Measurements from ENCODE around the gene FBXO46. TPM values are rescaled to one million over a fixed set of nuclear protein-coding genes. Genes with fewer than 3 reads are reported as not detected.

FBXO46 gene
- total and polyA plus RNA-seq, 2 donors (not counting 3 experiments of a cell fraction or from before 2014, with no cell fraction given) = 7.7 to 21.2 TPM

GRCh38 chr19:45771311-45771933, 40.7 kb upstream of the FBXO46 start:
- H3K9ac ChIP-seq (replicated peaks; ENCODE audit: extremely low read depth, insufficient read depth, low read length) = no peak overlapping the region
- FAIRE-seq = no peak
- no peak overlapping the region for H2AFZ ChIP-seq (ENCODE audit: low read depth, low read length)
- H3K36me3 ChIP-seq (ENCODE audit: control insufficient read depth in 2 of 2, extremely low read depth in 1 of 2, insufficient read depth in 2 of 2, low read length in 2 of 2) = peaks cover 3% of the 10 kb centered on the region in 2 experiments
- peaks cover 14% of the 10 kb centered on the region for H3K4me1 ChIP-seq (ENCODE audit: control insufficient read depth, extremely low read depth, insufficient read depth, low read length)
- no peaks in the 10 kb centered on the region for H3K9me1 ChIP-seq (replicated peaks; ENCODE audit: control insufficient read depth, extremely low read depth, insufficient read depth, low read length)
- H3K79me2 ChIP-seq (ENCODE audit: control insufficient read depth, insufficient read depth, low read length) = peaks cover 2% of the 10 kb centered on the region
- TF ChIP-seq POLR2AphosphoS5 (IDR thresholded peaks at IDR 0.05; ENCODE audit: insufficient read depth, low read depth, low read length) (no peak), FOS (IDR thresholded peaks at IDR 0.05; ENCODE audit: borderline replicate concordance, insufficient read depth, low read length) (no peak), EZH2 (IDR thresholded peaks at IDR 0.05; ENCODE audit: borderline replicate concordance, low read depth, low read length, severe bottlenecking) (no peak), CTCF (IDR thresholded peaks at IDR 0.05; ENCODE audit: extremely low read depth in 1 of 2, insufficient read depth in 1 of 2, low read depth in 1 of 2, low read length in 2 of 2) (no peak), GATA2 (IDR thresholded peaks at IDR 0.05; ENCODE audit: insufficient read depth, insufficient read length, low read depth, low read length) (no peak), JUN (IDR thresholded peaks at IDR 0.05; ENCODE audit: borderline replicate concordance, insufficient read depth, insufficient read length, low read depth) (no peak), MYC (IDR thresholded peaks at IDR 0.05; ENCODE audit: low read depth, low read length) (no peak), POLR2A (IDR thresholded peaks at IDR 0.05; ENCODE audit: low read depth, low read length) (no peak)
- TF ChIP-seq, protein P1, sequence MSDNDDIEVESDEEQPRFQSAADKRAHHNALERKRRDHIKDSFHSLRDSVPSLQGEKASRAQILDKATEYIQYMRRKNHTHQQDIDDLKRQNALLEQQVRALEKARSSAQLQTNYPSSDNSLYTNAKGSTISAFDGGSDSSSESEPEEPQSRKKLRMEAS (IDR thresholded peaks at IDR 0.05; ENCODE audit: insufficient read depth, insufficient read length) = no peak
- H3K4me2 ChIP-seq (ENCODE audit: insufficient read depth, low read length) = peak overlapping the region; percentile 9
- intact Hi-C loops (cut with micrococcal nuclease) (no loop called here), dilution Hi-C loops (cut with MboI; ENCODE audit: extremely low pct_ligation_motif_present, low sequenced_read_pairs) (no loop called here)
- ChIA-PET POLR2A (interaction anchor here (1.2 to 1.5 kb wide), 3 partner anchors 41 to 92 kb away, joined by 3 to 4 read pairs (median 3); no protein-coding TSS in a partner anchor), CTCF (interaction anchor here (2.5 to 5.1 kb wide), 3 partner anchors 10 to 30 kb away, joined by 29 to 125 read pairs (median 66); partner anchors contain the start of genes DMPK and DMWD)
- H3K27ac ChIP-seq (ENCODE audit: insufficient read depth, low read depth, low read length) = no peak overlapping the region
- H3K9me3 ChIP-seq (replicated peaks; ENCODE audit: control insufficient read depth, insufficient read depth, low read length) = no peaks in the 10 kb centered on the region
- no TSS peak for BruUV-seq (replicated peaks)
- DNase-seq (ENCODE audit: low read depth, low spot score) = no peak
- no peaks in the 10 kb centered on the region for H3K27me3 ChIP-seq (ENCODE audit: control insufficient read depth in 2 of 2, insufficient read depth in 2 of 2, low read length in 2 of 2)
- no peaks in the 10 kb centered on the region for H4K20me1 ChIP-seq (replicated peaks; ENCODE audit: control insufficient read depth, extremely low read depth, insufficient read depth, low read length)
- no peak overlapping the region for H3K4me3 ChIP-seq (replicated peaks in 1 of 3; ENCODE audit: insufficient read depth in 1 of 3, low read depth in 1 of 3, low read length in 3 of 3)

Measured in endothelial cell of umbilical vein (primary cell).